Colonic mucosa (tissue), 4 donors: ENCODE measurements around the gene KRTAP13-1. TPM values are rescaled to one million over a fixed set of nuclear protein-coding genes. Genes with fewer than 3 reads are reported as not detected.

Experiments used
- DNase-seq: peaks from one replicate; pipeline ENCODE4 v3.0.0-alpha.2; 2020
- H3K27ac ChIP-seq: fragments of 200-600 bp; one replicate; pipeline ENCODE4 v1.8.0; 2021
- H3K27me3 ChIP-seq: fragments of 200-600 bp; one replicate; pipeline ENCODE4 v1.8.0; 2021
- H3K36me3 ChIP-seq: fragments of 200-600 bp; one replicate; pipeline ENCODE4 v1.8.0; 2021
- H3K4me1 ChIP-seq: fragments of 200-600 bp; one replicate; pipeline ENCODE4 v1.8.0; 2021; ENCODE audit warnings: mild to moderate bottlenecking
- H3K4me3 ChIP-seq: fragments of 200-600 bp; one replicate; pipeline ENCODE4 v1.8.0; 2021
- H3K9ac ChIP-seq, 2 donors: one replicate each; pipeline ENCODE4 v1.7.0; 2013; ENCODE audit warnings: control low read depth in 2 of 2, low read depth in 2 of 2, low read length in 2 of 2
- H3K9me3 ChIP-seq: fragments of 200-600 bp; one replicate; pipeline ENCODE4 v1.8.0; 2021
- CTCF ChIP-seq: fragments of 200-600 bp; IDR thresholded peaks from one replicate; pipeline ENCODE4 v1.8.0; 2022; ENCODE audit warnings: antibody characterized with exemption, mild to moderate bottlenecking
- intact Hi-C: fragments of 100-400 bp; cut with DNase I; formaldehyde crosslinking; loops from one replicate; pipeline ENCODE4 v1.14.1; 2022
- microRNA-seq: library from miRNA; unstranded; fragments of <30 nt; microRNA quantifications from one replicate; pipeline ENCODE4, GENCODE V29; 2019
- total RNA-seq, 2 donors: library from RNA; stranded (reverse); fragmentation: NEBNext Ultra II Directional in 1 of 2; extraction: Animal tissue kit (Norgen Biotek cat#: 25700) in 1 of 2; gene quantifications; one replicate each; pipeline ENCODE4 v1.2.1, GENCODE V29; 2021
- donor health status: healthy.
- donor health status: DM: no; HTN: no; CAD: no.
- donor health status: DM: no; HTN: no; CAD: no.

The KRTAP13-1 gene
- total RNA-seq, 2 donors from 2014 or later, result not detected

GRCh38 chr21:30437010-30437565, 41.3 kb downstream of the KRTAP13-1 start:
- no peak for TF ChIP-seq CTCF
- Histone ChIP-seq H3K4me1 (no peaks in the 10 kb centered on the region), H3K36me3 (no peaks in the 10 kb centered on the region), H3K4me3 (no peak overlapping the region), H3K27me3 (no peaks in the 10 kb centered on the region), H3K9me3 (no peaks in the 10 kb centered on the region), H3K27ac (no peak overlapping the region), H3K9ac (no peak overlapping the region)
- intact Hi-C loops, result no loop called here
- no peak for DNase-seq

DNA sequence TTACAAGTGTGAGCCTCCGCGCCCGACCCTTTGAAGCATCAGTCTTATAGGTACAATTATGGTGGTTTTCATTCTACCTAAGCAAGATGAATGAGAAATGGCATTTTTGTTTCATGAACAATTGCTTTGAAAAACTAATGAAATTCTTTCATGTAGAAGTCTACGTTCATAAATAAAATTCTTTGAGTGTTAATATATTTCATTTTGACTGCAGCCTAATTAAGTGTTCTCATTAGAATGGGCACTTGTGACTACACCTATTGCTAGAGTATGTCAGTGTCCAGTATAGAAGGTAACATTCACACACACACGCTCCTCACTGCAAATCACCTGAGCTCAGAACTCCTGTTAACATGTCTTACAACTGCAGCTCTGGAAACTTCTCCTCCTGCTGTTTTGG, 44.1 kb downstream of the KRTAP13-1 start, which contains the start of gene KRTAP15-1:
Gene KRTAP15-1, plus strand, starts transcription at position 301 of the 400 bp plus-strand sequence. Its CDS starts 53 bp downstream, at position 354.
- no peak for DNase-seq
- no peak within 1 kb of the TSS for H3K9ac ChIP-seq
- intact Hi-C loops, result no loop called here
- H3K27me3 ChIP-seq, result no peaks in the 10 kb centered on the region
- no peaks in the 10 kb centered on the region for H3K9me3 ChIP-seq
- H3K4me3 ChIP-seq, result no peak within 1 kb of the TSS
- no peaks in the 10 kb centered on the region for H3K4me1 ChIP-seq
- no peaks in the 10 kb centered on the region for H3K36me3 ChIP-seq
- H3K27ac ChIP-seq, result no peak within 1 kb of the TSS
- TF ChIP-seq CTCF, result no peak

DNA sequence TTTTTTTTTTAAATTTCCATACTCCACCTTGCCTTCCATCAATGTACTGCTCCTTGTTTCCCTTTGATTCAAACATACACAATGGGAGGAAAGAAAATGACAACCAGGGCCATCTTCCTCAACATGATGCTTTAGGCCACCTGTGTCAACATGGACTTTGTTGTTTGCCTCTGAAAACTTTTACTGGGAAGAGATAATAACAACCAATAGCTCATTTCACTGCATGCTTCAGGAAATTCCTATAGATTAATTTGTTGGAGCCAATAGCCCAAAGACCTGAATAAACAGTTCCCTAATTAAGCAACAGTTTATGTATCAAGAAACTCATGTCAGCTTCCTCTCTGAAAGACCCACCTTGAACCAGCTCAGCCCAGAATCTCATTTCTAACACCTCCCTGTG, 47.4 kb downstream of the KRTAP13-1 start:
- DNase-seq, result no peak
- intact Hi-C loops, result no loop called here
- Histone ChIP-seq H3K4me1 (no peaks in the 10 kb centered on the region), H3K27ac (no peak overlapping the region), H3K4me3 (no peak overlapping the region), H3K9ac (no peak overlapping the region), H3K27me3 (no peaks in the 10 kb centered on the region), H3K36me3 (no peaks in the 10 kb centered on the region), H3K9me3 (no peaks in the 10 kb centered on the region)
- no peak for TF ChIP-seq CTCF

GRCh38 chr21:30444204-30444603, 48.4 kb downstream of the KRTAP13-1 start:
- H3K9me3 ChIP-seq, result no peaks in the 10 kb centered on the region
- H3K4me1 ChIP-seq, result no peaks in the 10 kb centered on the region

More at GRCh38 chr21:30444204-30444603, 48.4 kb downstream of the KRTAP13-1 start:
- Histone ChIP-seq H3K4me3 (no peak overlapping the region), H3K36me3 (no peaks in the 10 kb centered on the region), H3K27me3 (no peaks in the 10 kb centered on the region), H3K27ac (no peak overlapping the region), H3K9ac (no peak overlapping the region)
- DNase-seq, result no peak
- TF ChIP-seq CTCF, result no peak
- intact Hi-C loops, result no loop called here

Small RNA genes lying within 50 kb of the gene (microRNA-seq; reads per million reads assigned to microRNA genes)
- gene MIR4327, result not detected

Other genes with a start within 250 kb of the KRTAP13-1 start
- not detected for gene CLDN17, start 229.2 kb upstream of the KRTAP13-1 start, total RNA-seq
- gene CLDN8, start 179.9 kb upstream of the KRTAP13-1 start, total RNA-seq, result 10 to 100 TPM; 21.3 to 32.6 TPM
- not detected for gene KRTAP24-1, start 113.1 kb upstream of the KRTAP13-1 start, total RNA-seq
- gene KRTAP25-1, start 106.5 kb upstream of the KRTAP13-1 start, total RNA-seq, result not detected
- gene KRTAP26-1, start 75.7 kb upstream of the KRTAP13-1 start, total RNA-seq, result not detected
- not detected for gene KRTAP27-1, start 58.3 kb upstream of the KRTAP13-1 start, total RNA-seq
- gene KRTAP23-1, start 47.4 kb upstream of the KRTAP13-1 start, total RNA-seq, result not detected
- 1 to 10 TPM; 2.3 to 6.0 TPM for gene KRTAP13-2, start 23.8 kb upstream of the KRTAP13-1 start, total RNA-seq
- not detected for gene KRTAP13-3, start 29.9 kb downstream of the KRTAP13-1 start, total RNA-seq
- gene KRTAP13-4, start 34.2 kb downstream of the KRTAP13-1 start, total RNA-seq, result not detected
- gene KRTAP15-1, start 44.2 kb downstream of the KRTAP13-1 start, total RNA-seq, result not detected
- not detected for gene KRTAP19-1, start 84.3 kb downstream of the KRTAP13-1 start, total RNA-seq
- not detected for gene KRTAP19-2, start 91.4 kb downstream of the KRTAP13-1 start, total RNA-seq
- gene KRTAP19-3, start 96.0 kb downstream of the KRTAP13-1 start, total RNA-seq, result not detected
- not detected for gene KRTAP19-4, start 101.1 kb downstream of the KRTAP13-1 start, total RNA-seq
- not detected for gene KRTAP19-5, start 106.1 kb downstream of the KRTAP13-1 start, total RNA-seq
- gene KRTAP19-6, start 145.8 kb downstream of the KRTAP13-1 start, total RNA-seq, result not detected
- gene KRTAP19-7, start 165.3 kb downstream of the KRTAP13-1 start, total RNA-seq, result not detected
- not detected for gene KRTAP22-2, start 194.4 kb downstream of the KRTAP13-1 start, total RNA-seq
- gene KRTAP6-3, start 196.4 kb downstream of the KRTAP13-1 start, total RNA-seq, result not detected
- gene KRTAP6-2, start 202.9 kb downstream of the KRTAP13-1 start, total RNA-seq, result not detected
- gene KRTAP22-1, start 205.1 kb downstream of the KRTAP13-1 start, total RNA-seq, result not detected
- gene KRTAP6-1, start 217.9 kb downstream of the KRTAP13-1 start, total RNA-seq, result not detected
- gene KRTAP20-1, start 220.4 kb downstream of the KRTAP13-1 start, total RNA-seq, result not detected
- gene KRTAP20-4, start 224.6 kb downstream of the KRTAP13-1 start, total RNA-seq, result not detected
- not detected for gene KRTAP20-2, start 239.2 kb downstream of the KRTAP13-1 start, total RNA-seq
- gene KRTAP20-3, start 246.8 kb downstream of the KRTAP13-1 start, total RNA-seq, result not detected